Fibroblast of the aortic adventitia (primary cell): ENCODE measurements around the gene ILK. TPM values are rescaled to one million over a fixed set of nuclear protein-coding genes. Genes with fewer than 3 reads are reported as not detected.

Experiments
- DNase-seq: peaks from one replicate; pipeline ENCODE4 v3.0.0-alpha.2; 2010; ENCODE audit warnings: low read depth
- H3K4me3 ChIP-seq: 2 replicates; pipeline ENCODE4 v1.5.1; 2011; ENCODE audit warnings: low read depth, mild to moderate bottlenecking, control low read depth, low read length, moderate library complexity
- total RNA-seq: library from RNA; depleted of rRNA; stranded (reverse); fragments of >200 nt; gene quantifications from 2 replicates; pipeline ENCODE4 v1.2.3, GENCODE V29; 2012; ENCODE audit warnings: low replicate concordance
- TF ChIP-seq, protein P1 (sequence below): IDR thresholded peaks from 2 replicates; pipeline ENCODE4 v1.5.1; 2011; ENCODE audit warnings: mild to moderate bottlenecking, low read length, control low read depth, inconsistent platforms; ENCODE audit not compliant: insufficient read depth

Gene ILK
- total RNA-seq, 1 donor = 145 TPM

DNA sequence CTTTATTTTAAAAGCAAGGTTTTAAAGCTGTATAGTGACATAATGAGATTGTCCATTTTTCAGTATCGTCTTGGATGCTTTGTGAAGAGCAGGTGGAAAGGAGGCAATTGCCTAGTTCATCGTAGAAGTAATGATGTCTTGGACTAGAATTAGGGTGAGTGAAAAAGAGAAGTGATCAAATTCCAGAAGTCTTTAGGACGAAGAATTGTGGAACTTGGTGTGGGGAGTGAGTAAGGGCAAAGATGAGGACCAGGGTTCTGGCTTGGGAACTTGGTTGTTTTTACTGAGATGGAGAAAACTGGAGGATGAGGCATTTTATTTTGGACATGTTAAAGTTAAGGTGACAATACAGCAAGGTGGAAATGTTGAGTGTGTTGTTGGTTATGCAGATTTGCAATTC, 1.2 kb downstream of the ILK start:
- no peak for DNase-seq
- TF ChIP-seq, protein P1, sequence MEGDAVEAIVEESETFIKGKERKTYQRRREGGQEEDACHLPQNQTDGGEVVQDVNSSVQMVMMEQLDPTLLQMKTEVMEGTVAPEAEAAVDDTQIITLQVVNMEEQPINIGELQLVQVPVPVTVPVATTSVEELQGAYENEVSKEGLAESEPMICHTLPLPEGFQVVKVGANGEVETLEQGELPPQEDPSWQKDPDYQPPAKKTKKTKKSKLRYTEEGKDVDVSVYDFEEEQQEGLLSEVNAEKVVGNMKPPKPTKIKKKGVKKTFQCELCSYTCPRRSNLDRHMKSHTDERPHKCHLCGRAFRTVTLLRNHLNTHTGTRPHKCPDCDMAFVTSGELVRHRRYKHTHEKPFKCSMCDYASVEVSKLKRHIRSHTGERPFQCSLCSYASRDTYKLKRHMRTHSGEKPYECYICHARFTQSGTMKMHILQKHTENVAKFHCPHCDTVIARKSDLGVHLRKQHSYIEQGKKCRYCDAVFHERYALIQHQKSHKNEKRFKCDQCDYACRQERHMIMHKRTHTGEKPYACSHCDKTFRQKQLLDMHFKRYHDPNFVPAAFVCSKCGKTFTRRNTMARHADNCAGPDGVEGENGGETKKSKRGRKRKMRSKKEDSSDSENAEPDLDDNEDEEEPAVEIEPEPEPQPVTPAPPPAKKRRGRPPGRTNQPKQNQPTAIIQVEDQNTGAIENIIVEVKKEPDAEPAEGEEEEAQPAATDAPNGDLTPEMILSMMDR = no peak
- peak overlapping the region; percentile 99 for H3K4me3 ChIP-seq

DNA sequence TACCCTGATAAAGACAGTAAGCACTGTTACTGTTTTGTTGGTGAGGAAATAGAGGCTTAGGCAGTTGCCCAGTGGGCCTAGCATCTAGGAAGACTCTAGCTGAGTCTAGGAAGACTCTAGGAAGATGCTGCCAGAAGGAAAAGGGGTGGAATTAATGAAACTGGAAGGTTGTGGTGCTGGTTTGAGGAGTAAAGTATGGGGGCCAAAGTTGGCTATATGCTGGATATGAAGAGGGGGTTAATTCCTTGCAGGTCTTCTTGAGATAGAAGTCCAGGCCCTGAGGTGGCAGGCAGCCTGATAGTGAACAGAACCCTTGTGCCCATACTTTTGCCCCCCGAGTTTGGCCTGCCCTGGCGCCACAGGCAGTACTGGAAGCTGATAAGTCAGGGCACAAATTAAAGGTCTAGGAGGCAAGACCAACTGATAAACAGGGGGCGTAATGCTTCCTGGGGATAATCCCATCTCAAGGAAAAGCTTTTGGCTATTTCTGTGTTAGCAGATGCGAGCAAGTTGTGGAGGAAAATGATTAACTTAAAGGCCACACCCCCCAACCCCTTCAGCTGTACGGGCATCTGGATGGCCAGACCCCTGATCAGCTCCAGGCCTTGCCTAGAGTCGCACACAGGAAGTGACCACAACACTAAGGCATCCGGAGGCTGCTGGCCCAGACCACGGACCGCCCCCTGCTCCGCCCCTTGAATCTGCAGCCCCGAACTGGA, 3.1 kb downstream of the ILK start:
- DNase-seq = peak; percentile 91
- peak overlapping the region; percentile 48 for H3K4me3 ChIP-seq
- TF ChIP-seq, protein P1 = no peak

DNA sequence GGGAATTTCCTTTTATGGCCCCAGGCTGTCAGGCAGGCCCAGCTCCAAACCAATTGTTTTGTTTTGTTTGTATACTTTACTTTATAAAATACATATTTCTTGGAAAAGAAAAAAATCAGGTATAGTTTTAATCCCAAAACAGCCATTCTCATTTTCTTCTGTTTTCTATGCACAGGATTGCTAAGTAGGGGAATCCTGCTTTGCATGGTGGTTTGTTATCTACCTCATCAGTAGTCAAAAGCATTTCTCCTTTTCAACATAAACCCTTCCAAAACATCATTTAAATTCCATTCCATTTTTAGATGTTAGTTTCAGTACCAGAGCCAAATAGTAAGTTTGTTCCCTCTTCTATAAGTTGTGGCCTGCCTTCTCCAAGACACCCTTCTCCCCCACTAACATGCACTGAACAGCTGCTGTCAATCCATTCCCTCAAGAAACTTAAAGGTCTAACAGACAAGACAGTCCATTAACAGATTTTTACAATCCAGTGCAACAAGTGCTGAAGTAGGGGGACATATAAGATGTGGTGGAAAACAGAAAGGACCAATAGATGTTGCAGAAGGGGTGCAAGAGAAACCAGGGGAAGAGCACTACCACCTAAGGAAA, 3.7 kb downstream of the ILK start:
- TF ChIP-seq, protein P1 = no peak
- no peak for DNase-seq
- peak overlapping the region; percentile 23 for H3K4me3 ChIP-seq

DNA sequence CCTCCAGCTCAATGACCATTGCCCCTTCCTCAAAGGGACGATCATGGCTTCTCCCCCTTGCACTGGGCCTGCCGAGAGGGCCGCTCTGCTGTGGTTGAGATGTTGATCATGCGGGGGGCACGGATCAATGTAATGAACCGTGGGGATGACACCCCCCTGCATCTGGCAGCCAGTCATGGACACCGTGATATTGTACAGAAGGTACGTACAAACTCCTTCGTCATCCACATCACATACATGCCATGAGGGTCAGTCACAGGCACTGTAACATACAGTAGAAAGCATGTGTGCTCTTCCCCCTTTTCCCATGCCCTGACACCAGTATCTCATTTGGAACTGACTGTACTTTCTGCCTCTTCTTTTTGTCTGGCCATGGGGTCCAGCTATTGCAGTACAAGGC, 4.4 kb downstream of the ILK start:
- H3K4me3 ChIP-seq = no peak overlapping the region

DNA sequence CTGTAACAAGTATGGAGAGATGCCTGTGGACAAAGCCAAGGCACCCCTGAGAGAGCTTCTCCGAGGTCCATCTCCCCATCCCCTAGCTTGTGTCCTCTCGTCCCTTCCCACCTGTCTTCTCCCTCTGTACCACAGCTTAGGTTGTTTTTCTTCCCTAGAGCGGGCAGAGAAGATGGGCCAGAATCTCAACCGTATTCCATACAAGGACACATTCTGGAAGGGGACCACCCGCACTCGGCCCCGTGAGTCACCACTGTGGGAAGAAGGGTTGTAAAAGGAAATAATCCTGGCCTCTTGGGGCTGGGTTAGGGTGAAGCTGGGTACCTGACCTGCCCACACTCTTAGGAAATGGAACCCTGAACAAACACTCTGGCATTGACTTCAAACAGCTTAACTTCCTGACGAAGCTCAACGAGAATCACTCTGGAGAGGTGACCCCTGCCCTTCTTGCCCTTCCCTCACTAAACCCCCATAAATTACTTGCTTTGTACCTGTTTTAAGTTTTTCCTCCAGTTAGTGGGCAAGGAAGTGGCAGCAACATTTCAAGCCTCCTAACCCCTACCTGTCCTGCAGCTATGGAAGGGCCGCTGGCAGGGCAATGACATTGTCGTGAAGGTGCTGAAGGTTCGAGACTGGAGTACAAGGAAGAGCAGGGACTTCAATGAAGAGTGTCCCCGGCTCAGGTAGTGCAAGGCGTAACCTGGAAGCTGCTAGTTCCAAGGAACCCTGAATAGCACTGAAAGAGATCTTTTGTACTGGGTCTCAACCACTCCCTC, 5.3 kb downstream of the ILK start:
- no peak for DNase-seq
- TF ChIP-seq, protein P1 = no peak
- H3K4me3 ChIP-seq = no peak overlapping the region

More for the DNA sequence above, 4.4 kb downstream of the ILK start:
- TF ChIP-seq, protein P1 = no peak
- no peak for DNase-seq

DNA sequence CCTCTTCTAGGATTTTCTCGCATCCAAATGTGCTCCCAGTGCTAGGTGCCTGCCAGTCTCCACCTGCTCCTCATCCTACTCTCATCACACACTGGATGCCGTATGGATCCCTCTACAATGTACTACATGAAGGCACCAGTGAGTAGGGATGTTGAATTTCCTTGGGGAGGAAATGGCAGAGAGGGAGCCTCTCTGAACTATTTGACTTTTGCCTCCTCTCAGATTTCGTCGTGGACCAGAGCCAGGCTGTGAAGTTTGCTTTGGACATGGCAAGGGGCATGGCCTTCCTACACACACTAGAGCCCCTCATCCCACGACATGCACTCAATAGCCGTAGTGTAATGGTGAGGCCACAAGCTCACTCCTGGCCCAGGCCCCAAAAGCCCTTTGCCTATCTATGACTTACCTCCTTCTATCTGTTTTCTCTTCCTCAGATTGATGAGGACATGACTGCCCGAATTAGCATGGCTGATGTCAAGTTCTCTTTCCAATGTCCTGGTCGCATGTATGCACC, 6.0 kb downstream of the ILK start:
- TF ChIP-seq, protein P1 = no peak
- no peak overlapping the region for H3K4me3 ChIP-seq
- no peak for DNase-seq
